Right cardiac atrium (tissue), 5 donors: ENCODE data around the gene INTS7. TPM values are rescaled to one million over a fixed set of nuclear protein-coding genes. Genes with fewer than 3 reads are reported as not detected.
"Not testable (repeated sequence)": the region's sequence is repeated elsewhere in the genome, so short reads cannot be mapped to it uniquely, and the experiment has no call there.

Experiments
- ATAC-seq, 2 donors: fragments of 200-7000 bp; cut with Tn5 transposase; one replicate each; pipeline versions ENCODE4 v1.8.0 to v1.9.1; 2020; ENCODE audit warnings: moderate library complexity in 2 of 2, mild to moderate bottlenecking in 1 of 2
- DNase-seq, 3 donors: peaks; one replicate each; pipeline ENCODE4 v3.0.0-alpha.2; 2020
- H3K27ac ChIP-seq: one replicate; pipeline ENCODE4 v1.5.1; 2013; ENCODE audit warnings: mild to moderate bottlenecking, low read length, control low read depth, moderate library complexity
- H3K27me3 ChIP-seq: one replicate; pipeline ENCODE4 v1.6.1; 2013; ENCODE audit not compliant: control insufficient read depth, insufficient read depth
- H3K4me1 ChIP-seq: one replicate; pipeline ENCODE4 v1.6.1; 2013; ENCODE audit warnings: low read length; ENCODE audit not compliant: control insufficient read depth, insufficient read depth
- H3K4me3 ChIP-seq: one replicate; pipeline ENCODE4 v1.5.1; 2013; ENCODE audit warnings: low read length, control low read depth
- H3K9me3 ChIP-seq: one replicate; pipeline ENCODE4 v1.6.1; 2013; ENCODE audit warnings: low read length; ENCODE audit not compliant: control insufficient read depth
- WGBS: extraction: QIAGEN DNeasy Blood & Tissue Kit; methylation state at CpG from one replicate; pipeline ENCODE4 v1.1.7; 2013; 5-methylcytosine and 5-hydroxymethylcytosine counted together
- intact Hi-C, 4 donors: fragments of 100-400 bp; cut with DNase I; formaldehyde crosslinking; loops; one replicate each; pipeline versions ENCODE4 v1.11.0 to v1.14.0; 2022 to 2023
- polyA plus RNA-seq: library from polyadenylated mRNA; stranded (reverse); fragments of 200-250 nt; gene quantifications from one replicate; pipeline ENCODE4 v1.2.3, GENCODE V29; 2013
- total RNA-seq, 4 donors: library from RNA; stranded (reverse); fragmentation: NEBNext Ultra II Directional; extraction: Animal tissue kit (Norgen Biotek cat#: 25700); gene quantifications; one replicate each; pipeline ENCODE4 v1.2.1, GENCODE V29; 2021
- donor health status: healthy with polysubstance abuse.
- donor health status: DM: no; HTN: yes; CAD: no.
- donor health status: DM: no; HTN: no; CAD: no.
- donor health status: DM: no; HTN: yes; CAD: no; lungs with severe emphysema.
- donor health status: DM: yes; HTN: yes; CAD: no.

INTS7 gene
- total and polyA plus RNA-seq, 5 donors = 3.6 to 12.2 (median 7.8) TPM

GRCh38 chr1:211918843-211919414 is 116.4 kb downstream of the INTS7 start:
- Histone ChIP-seq H3K27ac (no peak overlapping the region), H3K4me3 (no peak overlapping the region), H3K4me1 (peaks cover 5% of the 10 kb centered on the region), H3K27me3 (no peaks in the 10 kb centered on the region), H3K9me3 (no peaks in the 10 kb centered on the region)
- DNase-seq (no peak), ATAC-seq (no peak)
- intact Hi-C loops = no loop called here
- WGBS = 86% methylated on average over 5 of the region's 5 CpGs

- H3K4me1 ChIP-seq, intact Hi-C loops, H3K27me3 ChIP-seq, H3K27ac ChIP-seq, ATAC-seq, DNase-seq, H3K9me3 ChIP-seq, H3K4me3 ChIP-seq: not testable (repeated sequence)
- WGBS = 83% methylated on average over 3 of the region's 3 CpGs
Measured at GRCh38 chr1:211916458-211916857, 118.9 kb downstream of the INTS7 start.

- intact Hi-C loops = no loop called here
- WGBS = 71% methylated on average over 2 of the region's 2 CpGs
- Histone ChIP-seq H3K4me3 (no peak overlapping the region), H3K9me3 (no peaks in the 10 kb centered on the region), H3K27ac (no peak overlapping the region), H3K4me1 (peaks cover 4% of the 10 kb centered on the region), H3K27me3 (no peaks in the 10 kb centered on the region)
- no peak for ATAC-seq
- DNase-seq = no peak
Measured at GRCh38 chr1:211915924-211916323, 119.4 kb downstream of the INTS7 start.

GRCh38 chr1:211912844-211913432 is 122.4 kb downstream of the INTS7 start:
- intact Hi-C loops = no loop called here
- Histone ChIP-seq H3K27ac (no peak overlapping the region), H3K9me3 (no peaks in the 10 kb centered on the region), H3K4me3 (no peak overlapping the region), H3K27me3 (no peaks in the 10 kb centered on the region), H3K4me1 (no peaks in the 10 kb centered on the region)
- ATAC-seq (no peak), DNase-seq (no peak)
- WGBS = 92% methylated on average over 13 of the region's 13 CpGs

- Histone ChIP-seq H3K27me3 (no peaks in the 10 kb centered on the region), H3K4me3 (no peak overlapping the region), H3K27ac (no peak overlapping the region), H3K4me1 (no peaks in the 10 kb centered on the region), H3K9me3 (no peaks in the 10 kb centered on the region)
- 54% methylated on average over 1 of the region's 1 CpG for WGBS
- DNase-seq = no peak
- no peak for ATAC-seq
- intact Hi-C loops = no loop called here
Measured at GRCh38 chr1:211912038-211912437, 123.3 kb downstream of the INTS7 start.

GRCh38 chr1:211910913-211911485 is 124.4 kb downstream of the INTS7 start:
- peak in 1 of 2 donors; percentile 46 for ATAC-seq
- intact Hi-C loops = no loop called here
- H3K4me3 ChIP-seq = no peak overlapping the region
- H3K4me1 ChIP-seq = no peaks in the 10 kb centered on the region
- DNase-seq = no peak
- H3K9me3 ChIP-seq = no peaks in the 10 kb centered on the region
- WGBS = 66% methylated on average over 4 of the region's 4 CpGs
- H3K27me3 ChIP-seq = no peaks in the 10 kb centered on the region
- no peak overlapping the region for H3K27ac ChIP-seq

- no peaks in the 10 kb centered on the region for H3K4me1 ChIP-seq
- intact Hi-C loops = no loop called here
- H3K27ac ChIP-seq = no peak overlapping the region
- WGBS = 81% methylated on average over 7 of the region's 7 CpGs
- no peaks in the 10 kb centered on the region for H3K9me3 ChIP-seq
- DNase-seq = no peak
- no peak overlapping the region for H3K4me3 ChIP-seq
- H3K27me3 ChIP-seq = no peaks in the 10 kb centered on the region
- ATAC-seq = no peak
Measured at GRCh38 chr1:211910113-211910884, 125.1 kb downstream of the INTS7 start.

- Histone ChIP-seq H3K27me3 (no peaks in the 10 kb centered on the region), H3K27ac (no peak overlapping the region), H3K4me3 (no peak overlapping the region), H3K9me3 (no peaks in the 10 kb centered on the region), H3K4me1 (no peaks in the 10 kb centered on the region)
- WGBS = 66% methylated on average over 9 of the region's 9 CpGs
- DNase-seq = no peak
- intact Hi-C loops = no loop called here
- ATAC-seq = no peak
Measured at GRCh38 chr1:211909395-211909794, 126.0 kb downstream of the INTS7 start.

GRCh38 chr1:211908951-211909350 is 126.4 kb downstream of the INTS7 start:
- intact Hi-C loops = no loop called here
- H3K4me3 ChIP-seq = no peak overlapping the region
- H3K9me3 ChIP-seq = no peaks in the 10 kb centered on the region
- 74% methylated on average over 2 of the region's 2 CpGs for WGBS
- H3K4me1 ChIP-seq = no peaks in the 10 kb centered on the region
- no peak overlapping the region for H3K27ac ChIP-seq
- DNase-seq (no peak), ATAC-seq (no peak)
- H3K27me3 ChIP-seq = no peaks in the 10 kb centered on the region

GRCh38 chr1:211908453-211908852 is 126.9 kb downstream of the INTS7 start:
- WGBS = 42% methylated on average over 2 of the region's 2 CpGs
- no peaks in the 10 kb centered on the region for H3K27me3 ChIP-seq
- H3K4me1 ChIP-seq = no peaks in the 10 kb centered on the region
- no peaks in the 10 kb centered on the region for H3K9me3 ChIP-seq
- intact Hi-C loops = no loop called here
- no peak for DNase-seq
- H3K27ac ChIP-seq = no peak overlapping the region
- H3K4me3 ChIP-seq = no peak overlapping the region
- no peak for ATAC-seq

- 35% methylated on average over 2 of the region's 2 CpGs for WGBS
- Histone ChIP-seq H3K9me3 (no peaks in the 10 kb centered on the region), H3K27me3 (no peaks in the 10 kb centered on the region), H3K4me3 (no peak overlapping the region), H3K4me1 (no peaks in the 10 kb centered on the region), H3K27ac (no peak overlapping the region)
- intact Hi-C loops = no loop called here
- DNase-seq = no peak
- ATAC-seq = no peak
Measured at GRCh38 chr1:211903490-211904245, 131.7 kb downstream of the INTS7 start.
